GM15510 (cell line): ENCODE data around the gene KRT79.

ENCODE experiments used
- POLR2A ChIP-seq: IDR thresholded peaks from 3 replicates; pipeline ENCODE4 v1.6.1; 2011; ENCODE audit warnings: borderline replicate concordance; ENCODE audit not compliant: insufficient read length; ENCODE audit errors: extremely low read depth

KRT79 gene

GRCh38 chr12:52845946-52846345 is 11.8 kb upstream of the KRT79 start:
- TF ChIP-seq POLR2A = no peak

- no peak for TF ChIP-seq POLR2A
These were observed 10.3 kb upstream of the KRT79 start for GRCh38 chr12:52844386-52844785.

- no peak for TF ChIP-seq POLR2A
These were observed 5.5 kb upstream of the KRT79 start for GRCh38 chr12:52839436-52840105.

- no peak for TF ChIP-seq POLR2A
These were observed 4.7 kb upstream of the KRT79 start for GRCh38 chr12:52838609-52839435.

GRCh38 chr12:52837781-52838608 is 3.9 kb upstream of the KRT79 start:
- no peak for TF ChIP-seq POLR2A

- no peak for TF ChIP-seq POLR2A
These were observed 3.3 kb upstream of the KRT79 start for GRCh38 chr12:52837413-52837741.

GRCh38 chr12:52836491-52837412 is 2.6 kb upstream of the KRT79 start:
- TF ChIP-seq POLR2A = no peak

GRCh38 chr12:52836042-52836466 is 1.9 kb upstream of the KRT79 start:
- no peak for TF ChIP-seq POLR2A

- TF ChIP-seq POLR2A = no peak
These were observed 1.3 kb upstream of the KRT79 start for GRCh38 chr12:52835271-52836041.

GRCh38 chr12:52834727-52835001 is 553 bp upstream of the KRT79 start:
- no peak for TF ChIP-seq POLR2A

- TF ChIP-seq POLR2A = no peak
These were observed 866 bp downstream of the KRT79 start for GRCh38 chr12:52832985-52833905.

- no peak for TF ChIP-seq POLR2A
These were observed 1.7 kb downstream of the KRT79 start for GRCh38 chr12:52832451-52832850.

GRCh38 chr12:52831251-52831650 is 2.9 kb downstream of the KRT79 start:
- no peak for TF ChIP-seq POLR2A
